NB4 (cell line): ENCODE measurements around the gene ANXA4.
"Not testable (repeated sequence)": the region's sequence is repeated elsewhere in the genome, so short reads cannot be mapped to it uniquely, and the experiment has no call there.

Experiments used
- DNase-seq: peaks from one replicate; pipeline ENCODE4 v3.0.0; 2010; ENCODE audit warnings: low read depth
- H3K4me3 ChIP-seq: one replicate; pipeline ENCODE4 v1.5.1; 2011; ENCODE audit warnings: mild to moderate bottlenecking, low read depth, low read length, moderate library complexity
- CTCF ChIP-seq: IDR thresholded peaks from one replicate; pipeline ENCODE4 v1.5.1; 2012; ENCODE audit warnings: low read depth, low read length
- MAX ChIP-seq: IDR thresholded peaks from 2 replicates; pipeline ENCODE4 v1.6.1; 2011; ENCODE audit warnings: low read depth, low read length
- MYC ChIP-seq: IDR thresholded peaks from 2 replicates; pipeline ENCODE4 v1.6.1; 2011; ENCODE audit warnings: low read depth, low read length
- POLR2A ChIP-seq: IDR thresholded peaks from 2 replicates; pipeline ENCODE4 v1.6.1; 2011; ENCODE audit warnings: mild to moderate bottlenecking; ENCODE audit not compliant: insufficient read length; ENCODE audit errors: extremely low read depth

The ANXA4 gene

DNA sequence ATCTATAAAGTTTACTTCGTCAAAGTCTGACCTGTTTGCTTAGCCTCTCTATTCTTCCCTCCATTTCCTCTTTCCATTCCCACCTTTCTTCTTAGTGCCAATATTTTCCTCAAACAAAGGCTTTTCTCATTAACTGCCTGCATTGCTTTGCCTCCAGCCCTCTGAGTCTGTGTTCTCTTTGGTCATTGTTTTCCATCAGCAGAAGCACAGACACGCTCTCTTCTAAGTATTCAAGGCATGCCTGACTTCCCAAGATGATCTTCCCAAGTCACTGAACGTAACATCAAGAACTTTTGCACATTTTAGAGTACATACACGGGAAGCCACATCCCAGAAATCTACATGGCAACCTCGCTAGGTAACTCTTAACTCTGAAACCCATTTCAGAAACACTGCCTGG, 32.6 kb upstream of the ANXA4 start:
- H3K4me3 ChIP-seq = no peak overlapping the region
- DNase-seq = no peak
- TF ChIP-seq MAX (no peak), CTCF (no peak), POLR2A (no peak), MYC (no peak)

GRCh38 chr2:69711971-69712370, 30.0 kb upstream of the ANXA4 start:
- no peak for TF ChIP-seq MAX
- TF ChIP-seq POLR2A = no peak
- no peak for TF ChIP-seq CTCF
- TF ChIP-seq MYC = no peak
- no peak overlapping the region for H3K4me3 ChIP-seq
- no peak for DNase-seq

GRCh38 chr2:69714024-69714423, 27.9 kb upstream of the ANXA4 start:
- DNase-seq = no peak
- H3K4me3 ChIP-seq = no peak overlapping the region
- TF ChIP-seq CTCF (no peak), POLR2A (no peak), MYC (no peak), MAX (no peak)

- peak; percentile 46 for TF ChIP-seq MAX
- TF ChIP-seq CTCF = peak; percentile 85
- DNase-seq = peak; percentile 90
- not testable (repeated sequence) for H3K4me3 ChIP-seq
Observed at GRCh38 chr2:69714539-69715220, 27.3 kb upstream of the ANXA4 start.

- H3K4me3 ChIP-seq = no peak overlapping the region
- no peak for DNase-seq
- TF ChIP-seq POLR2A = no peak
- TF ChIP-seq MAX = no peak
- TF ChIP-seq MYC = no peak
- TF ChIP-seq CTCF = no peak
Observed at GRCh38 chr2:69715964-69716363, 26.0 kb upstream of the ANXA4 start.
